ENCODE measurements around the gene KLF7.

- TF ChIP-seq, protein P1, sequence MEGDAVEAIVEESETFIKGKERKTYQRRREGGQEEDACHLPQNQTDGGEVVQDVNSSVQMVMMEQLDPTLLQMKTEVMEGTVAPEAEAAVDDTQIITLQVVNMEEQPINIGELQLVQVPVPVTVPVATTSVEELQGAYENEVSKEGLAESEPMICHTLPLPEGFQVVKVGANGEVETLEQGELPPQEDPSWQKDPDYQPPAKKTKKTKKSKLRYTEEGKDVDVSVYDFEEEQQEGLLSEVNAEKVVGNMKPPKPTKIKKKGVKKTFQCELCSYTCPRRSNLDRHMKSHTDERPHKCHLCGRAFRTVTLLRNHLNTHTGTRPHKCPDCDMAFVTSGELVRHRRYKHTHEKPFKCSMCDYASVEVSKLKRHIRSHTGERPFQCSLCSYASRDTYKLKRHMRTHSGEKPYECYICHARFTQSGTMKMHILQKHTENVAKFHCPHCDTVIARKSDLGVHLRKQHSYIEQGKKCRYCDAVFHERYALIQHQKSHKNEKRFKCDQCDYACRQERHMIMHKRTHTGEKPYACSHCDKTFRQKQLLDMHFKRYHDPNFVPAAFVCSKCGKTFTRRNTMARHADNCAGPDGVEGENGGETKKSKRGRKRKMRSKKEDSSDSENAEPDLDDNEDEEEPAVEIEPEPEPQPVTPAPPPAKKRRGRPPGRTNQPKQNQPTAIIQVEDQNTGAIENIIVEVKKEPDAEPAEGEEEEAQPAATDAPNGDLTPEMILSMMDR (conservative IDR thresholded peaks at IDR 0.05 in 1 of 2, IDR thresholded peaks at IDR 0.05 in 1 of 2; ENCODE audit: low read depth in 1 of 2, low read length in 2 of 2): no peak
- no peak for TF ChIP-seq EZH2 (IDR thresholded peaks at IDR 0.05; ENCODE audit: low read length, missing control alignments)
These were observed 75.4 kb downstream of the KLF7 start for GRCh38 chr2:207090389-207090788.

Data from fibroblast of lung (primary cell).